AG09309 (cell line): Measurements from ENCODE around the gene VSIG10L.

Source experiments
- DNase-seq: peaks from one replicate; pipeline ENCODE4 v3.0.0-alpha.2; 2010; ENCODE audit warnings: low read depth
- H3K4me3 ChIP-seq: 2 replicates; pipeline ENCODE4 v1.5.1; 2011; ENCODE audit warnings: mild to moderate bottlenecking, low read depth, low read length, moderate library complexity; ENCODE audit not compliant: control insufficient read depth
- TF ChIP-seq, protein P1 (sequence below): IDR thresholded peaks from 2 replicates; pipeline ENCODE4 v1.5.1; 2011; ENCODE audit warnings: mild to moderate bottlenecking, low read depth, low read length, inconsistent platforms; ENCODE audit not compliant: insufficient read depth, control insufficient read depth; ENCODE audit errors: missing control alignments

VSIG10L gene

DNA sequence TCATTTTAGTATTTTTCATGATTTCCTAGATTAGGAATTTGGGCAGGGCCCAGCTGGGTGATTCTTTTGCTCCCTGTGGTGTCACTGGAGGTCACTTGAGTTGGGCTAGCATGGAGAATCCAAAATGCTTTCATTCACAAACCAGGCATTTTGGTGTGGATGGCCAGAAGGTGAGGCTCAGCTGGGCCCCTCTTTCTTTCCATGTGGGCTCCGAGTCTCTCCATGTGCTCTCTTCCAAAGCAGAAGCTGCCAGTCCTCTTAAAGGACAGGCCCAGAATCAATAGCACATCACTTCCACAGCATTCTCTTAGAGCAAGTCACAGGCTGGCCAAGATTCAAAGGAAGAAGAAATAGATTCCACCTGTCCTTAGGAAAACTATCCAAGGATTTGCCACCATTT is 52.3 kb downstream of the VSIG10L start:
- TF ChIP-seq, protein P1, sequence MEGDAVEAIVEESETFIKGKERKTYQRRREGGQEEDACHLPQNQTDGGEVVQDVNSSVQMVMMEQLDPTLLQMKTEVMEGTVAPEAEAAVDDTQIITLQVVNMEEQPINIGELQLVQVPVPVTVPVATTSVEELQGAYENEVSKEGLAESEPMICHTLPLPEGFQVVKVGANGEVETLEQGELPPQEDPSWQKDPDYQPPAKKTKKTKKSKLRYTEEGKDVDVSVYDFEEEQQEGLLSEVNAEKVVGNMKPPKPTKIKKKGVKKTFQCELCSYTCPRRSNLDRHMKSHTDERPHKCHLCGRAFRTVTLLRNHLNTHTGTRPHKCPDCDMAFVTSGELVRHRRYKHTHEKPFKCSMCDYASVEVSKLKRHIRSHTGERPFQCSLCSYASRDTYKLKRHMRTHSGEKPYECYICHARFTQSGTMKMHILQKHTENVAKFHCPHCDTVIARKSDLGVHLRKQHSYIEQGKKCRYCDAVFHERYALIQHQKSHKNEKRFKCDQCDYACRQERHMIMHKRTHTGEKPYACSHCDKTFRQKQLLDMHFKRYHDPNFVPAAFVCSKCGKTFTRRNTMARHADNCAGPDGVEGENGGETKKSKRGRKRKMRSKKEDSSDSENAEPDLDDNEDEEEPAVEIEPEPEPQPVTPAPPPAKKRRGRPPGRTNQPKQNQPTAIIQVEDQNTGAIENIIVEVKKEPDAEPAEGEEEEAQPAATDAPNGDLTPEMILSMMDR = no peak
- no peak overlapping the region for H3K4me3 ChIP-seq
- no peak for DNase-seq

DNA sequence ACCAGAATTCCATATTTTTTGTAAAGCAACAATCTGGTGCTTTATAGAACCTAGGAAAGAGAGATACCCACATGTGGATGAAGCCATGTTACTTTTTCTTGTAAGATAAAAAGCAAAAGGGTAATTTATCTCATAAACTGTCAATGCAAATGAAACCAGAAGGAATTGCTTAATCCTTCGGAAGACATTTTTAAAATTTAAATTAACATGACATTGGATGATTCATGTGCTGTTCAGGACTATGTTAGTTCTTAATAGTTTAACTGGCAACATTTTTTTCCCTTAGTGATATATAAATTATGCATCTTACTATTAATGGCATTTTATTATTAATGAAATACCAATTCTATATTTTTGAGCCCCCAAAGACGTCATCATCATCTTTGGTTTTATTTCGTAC is 56.3 kb downstream of the VSIG10L start:
- no peak overlapping the region for H3K4me3 ChIP-seq
- no peak for DNase-seq
- TF ChIP-seq, protein P1 = no peak

GRCh38 chr19:51282335-51282734 is 59.6 kb downstream of the VSIG10L start:
- H3K4me3 ChIP-seq = no peak overlapping the region
- TF ChIP-seq, protein P1 = no peak
- no peak for DNase-seq
